SJSA1 (cell line): Measurements from ENCODE around the gene CCDC74A. TPM values are rescaled to one million over a fixed set of nuclear protein-coding genes. Genes with fewer than 3 reads are reported as not detected.
"Not testable (repeated sequence)": the region's sequence is repeated elsewhere in the genome, so short reads cannot be mapped to it uniquely, and the experiment has no call there.

Experiments
- DNase-seq, 2 experiments: peaks; one replicate each; pipeline ENCODE4 v3.0.0-alpha.2; 2015 to 2020; ENCODE audit warnings: low spot score in 2 of 2, low read depth in 1 of 2
- H3K27ac ChIP-seq: fragments of 250-450 bp; sonication (Bioruptor Pico); 2 replicates; pipeline ENCODE4 v1.5.1; 2020; ENCODE audit warnings: mild to moderate bottlenecking, moderate library complexity
- H3K27me3 ChIP-seq: fragments of 250-450 bp; sonication (Bioruptor Pico); replicated peaks from 2 replicates; pipeline ENCODE4 v1.5.1; 2020; ENCODE audit warnings: mild to moderate bottlenecking, moderate library complexity
- H3K36me3 ChIP-seq: fragments of 250-450 bp; sonication (Bioruptor Pico); 2 replicates; pipeline ENCODE4 v1.5.1; 2020; ENCODE audit warnings: mild to moderate bottlenecking
- H3K4me1 ChIP-seq: fragments of 250-450 bp; sonication (Bioruptor Pico); replicated peaks from 2 replicates; pipeline ENCODE4 v1.6.1; 2021; ENCODE audit warnings: mild to moderate bottlenecking
- H3K4me3 ChIP-seq: fragments of 250-450 bp; sonication (Bioruptor Pico); 2 replicates; pipeline ENCODE4 v1.5.1; 2020; ENCODE audit warnings: mild to moderate bottlenecking
- H3K9me3 ChIP-seq: fragments of 250-450 bp; sonication (Bioruptor Pico); replicated peaks from 2 replicates; pipeline ENCODE4 v1.5.1; 2020; ENCODE audit warnings: mild to moderate bottlenecking
- total RNA-seq: library from RNA; depleted of rRNA; stranded (reverse); fragments of >200 nt; shearing (Covaris generic); gene quantifications from 2 replicates; pipeline ENCODE4 v1.2.3, GENCODE V29; 2014; rRNA removed

The CCDC74A gene
- total RNA-seq, 1 experiment from 2014 or later = 4.3 TPM

- H3K27ac ChIP-seq, H3K9me3 ChIP-seq, H3K27me3 ChIP-seq, H3K4me1 ChIP-seq, H3K4me3 ChIP-seq, DNase-seq, H3K36me3 ChIP-seq: not testable (repeated sequence)
Measured at GRCh38 chr2:131544006-131544812, 16.5 kb downstream of the CCDC74A start.

- DNase-seq, H3K4me1 ChIP-seq, H3K36me3 ChIP-seq, H3K27me3 ChIP-seq, H3K4me3 ChIP-seq, H3K27ac ChIP-seq, H3K9me3 ChIP-seq: not testable (repeated sequence)
Measured at GRCh38 chr2:131544813-131545165, 17.1 kb downstream of the CCDC74A start.

- Histone ChIP-seq H3K27ac (no peak overlapping the region), H3K27me3 (peaks cover 5% of the 10 kb centered on the region), H3K4me3 (no peak overlapping the region), H3K4me1 (no peaks in the 10 kb centered on the region), H3K9me3 (no peaks in the 10 kb centered on the region), H3K36me3 (no peaks in the 10 kb centered on the region)
- DNase-seq = no peak
Measured at GRCh38 chr2:131552871-131553270, 25.2 kb downstream of the CCDC74A start.

- Histone ChIP-seq H3K4me1 (no peaks in the 10 kb centered on the region), H3K36me3 (no peaks in the 10 kb centered on the region), H3K9me3 (no peaks in the 10 kb centered on the region), H3K27me3 (peaks cover 8% of the 10 kb centered on the region), H3K4me3 (no peak overlapping the region), H3K27ac (no peak overlapping the region)
- DNase-seq = no peak
Measured at GRCh38 chr2:131556998-131557397, 29.3 kb downstream of the CCDC74A start.

- DNase-seq = no peak
- Histone ChIP-seq H3K4me3 (no peak overlapping the region), H3K9me3 (no peaks in the 10 kb centered on the region), H3K27me3 (peaks cover 10% of the 10 kb centered on the region), H3K4me1 (no peaks in the 10 kb centered on the region), H3K27ac (no peak overlapping the region), H3K36me3 (no peaks in the 10 kb centered on the region)
Measured at GRCh38 chr2:131557558-131558321, 30.1 kb downstream of the CCDC74A start.

GRCh38 chr2:131566371-131566770, 38.7 kb downstream of the CCDC74A start:
- no peaks in the 10 kb centered on the region for H3K9me3 ChIP-seq
- no peak overlapping the region for H3K27ac ChIP-seq
- H3K36me3 ChIP-seq = no peaks in the 10 kb centered on the region
- no peak overlapping the region for H3K4me3 ChIP-seq
- H3K4me1 ChIP-seq = no peaks in the 10 kb centered on the region
- DNase-seq = no peak
- peaks cover 11% of the 10 kb centered on the region; the same call in 1 of the 2 replicates for H3K27me3 ChIP-seq

GRCh38 chr2:131567891-131568290, 40.2 kb downstream of the CCDC74A start:
- Histone ChIP-seq H3K36me3 (no peaks in the 10 kb centered on the region), H3K4me1 (no peaks in the 10 kb centered on the region), H3K9me3 (no peaks in the 10 kb centered on the region), H3K4me3 (no peak overlapping the region), H3K27me3 (peaks cover 18% of the 10 kb centered on the region), H3K27ac (no peak overlapping the region)
- no peak for DNase-seq

GRCh38 chr2:131568401-131568800, 40.7 kb downstream of the CCDC74A start:
- not testable (repeated sequence) for H3K36me3 ChIP-seq, H3K9me3 ChIP-seq, H3K4me1 ChIP-seq, H3K27ac ChIP-seq, H3K4me3 ChIP-seq, DNase-seq
- H3K27me3 ChIP-seq = peaks cover 20% of the 10 kb centered on the region

- Histone ChIP-seq H3K9me3 (no peaks in the 10 kb centered on the region), H3K27ac (no peak overlapping the region), H3K4me3 (no peak overlapping the region), H3K36me3 (no peaks in the 10 kb centered on the region), H3K27me3 (peaks cover 20% of the 10 kb centered on the region), H3K4me1 (no peaks in the 10 kb centered on the region)
- DNase-seq = no peak
Measured at GRCh38 chr2:131572175-131572574, 44.5 kb downstream of the CCDC74A start.

- DNase-seq = no peak
- H3K4me1 ChIP-seq = no peaks in the 10 kb centered on the region
- H3K36me3 ChIP-seq = no peaks in the 10 kb centered on the region
- no peak overlapping the region for H3K27ac ChIP-seq
- H3K4me3 ChIP-seq = no peak overlapping the region
- H3K9me3 ChIP-seq = no peaks in the 10 kb centered on the region
- peaks cover 10% of the 10 kb centered on the region; the same call in 1 of the 2 replicates for H3K27me3 ChIP-seq
Measured at GRCh38 chr2:131577812-131578211, 50.1 kb downstream of the CCDC74A start.

- H3K36me3 ChIP-seq = no peaks in the 10 kb centered on the region
- no peak for DNase-seq
- H3K27ac ChIP-seq = no peak overlapping the region
- H3K9me3 ChIP-seq = no peaks in the 10 kb centered on the region
- H3K4me1 ChIP-seq = no peaks in the 10 kb centered on the region
- H3K4me3 ChIP-seq = no peak overlapping the region
- no peaks in the 10 kb centered on the region for H3K27me3 ChIP-seq
Measured at GRCh38 chr2:131580187-131580586, 52.5 kb downstream of the CCDC74A start.

Other genes with a start within 250 kb of the CCDC74A start
- 0.03 TPM in 1 of 2 replicates, not detected in the other for gene RAB6D, start 163.7 kb upstream of the CCDC74A start, total RNA-seq
- not detected in 2 replicates for gene TUBA3D, start 51.8 kb upstream of the CCDC74A start, total RNA-seq
- gene MZT2A, start 35.5 kb upstream of the CCDC74A start, total RNA-seq = 52.5 and 148 TPM in 2 replicates